Measurements from ENCODE around the gene PLCXD3.
"Not testable (repeated sequence)": the region's sequence is repeated elsewhere in the genome, so short reads cannot be mapped to it uniquely, and the experiment has no call there.

The PLCXD3 gene, protein sequence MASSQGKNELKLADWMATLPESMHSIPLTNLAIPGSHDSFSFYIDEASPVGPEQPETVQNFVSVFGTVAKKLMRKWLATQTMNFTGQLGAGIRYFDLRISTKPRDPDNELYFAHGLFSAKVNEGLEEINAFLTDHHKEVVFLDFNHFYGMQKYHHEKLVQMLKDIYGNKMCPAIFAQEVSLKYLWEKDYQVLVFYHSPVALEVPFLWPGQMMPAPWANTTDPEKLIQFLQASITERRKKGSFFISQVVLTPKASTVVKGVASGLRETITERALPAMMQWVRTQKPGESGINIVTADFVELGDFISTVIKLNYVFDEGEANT

DNA sequence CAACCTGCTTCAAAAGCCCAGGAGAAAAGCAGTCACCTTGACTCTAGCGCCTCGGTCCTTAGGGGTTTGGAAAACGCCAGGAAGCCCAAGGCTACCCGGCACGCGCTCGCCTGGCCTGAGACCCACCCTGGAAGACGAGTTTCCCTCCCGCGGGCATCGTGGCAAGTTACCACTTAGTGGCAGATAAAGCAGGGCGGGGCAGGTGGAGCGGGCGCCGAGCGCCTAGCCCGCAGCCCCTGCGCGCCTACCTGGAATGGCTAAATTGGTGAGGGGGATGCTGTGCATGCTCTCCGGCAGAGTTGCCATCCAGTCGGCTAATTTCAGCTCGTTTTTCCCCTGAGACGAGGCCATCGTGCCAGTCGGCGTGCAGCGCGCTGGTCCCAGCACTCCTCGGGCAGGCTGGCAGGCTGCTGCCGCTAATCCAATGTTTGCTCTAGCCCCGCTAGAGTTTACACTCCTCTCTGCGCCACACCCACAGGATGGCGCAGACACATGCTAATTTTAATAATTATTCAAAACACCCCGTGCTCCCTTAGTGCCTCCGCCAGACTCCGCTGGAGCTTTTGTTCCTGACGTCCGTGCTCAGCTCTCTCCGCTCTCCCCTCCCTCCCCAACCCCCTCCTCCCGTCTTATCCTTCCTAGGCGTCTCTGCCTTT lies at the start of gene PLCXD3:
Gene PLCXD3, minus strand, starts transcription at position 426 of the 656 bp plus-strand sequence. Its CDS starts 75 bp downstream, at position 351.
- DNase-seq, result no peak

DNA sequence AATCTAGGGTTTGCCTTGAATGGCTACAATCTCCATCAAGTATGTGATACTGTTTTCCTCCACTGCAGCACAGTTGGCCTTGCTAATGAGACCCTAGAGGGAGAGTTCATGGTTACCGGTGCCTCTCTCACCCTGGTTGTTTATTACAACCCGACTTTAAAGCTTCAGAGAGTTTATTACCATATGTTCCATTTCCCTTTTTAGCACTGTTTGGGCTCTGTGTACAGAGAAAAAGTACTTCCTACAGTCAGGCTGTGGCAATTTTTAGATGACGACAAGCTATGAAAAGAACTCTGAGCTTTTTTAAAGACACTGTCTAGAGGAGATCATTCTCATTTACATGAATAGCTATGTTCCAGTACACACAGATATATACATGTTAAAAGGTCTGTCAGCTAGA lies 48.8 kb upstream of the PLCXD3 start:
- DNase-seq, result no peak

DNA sequence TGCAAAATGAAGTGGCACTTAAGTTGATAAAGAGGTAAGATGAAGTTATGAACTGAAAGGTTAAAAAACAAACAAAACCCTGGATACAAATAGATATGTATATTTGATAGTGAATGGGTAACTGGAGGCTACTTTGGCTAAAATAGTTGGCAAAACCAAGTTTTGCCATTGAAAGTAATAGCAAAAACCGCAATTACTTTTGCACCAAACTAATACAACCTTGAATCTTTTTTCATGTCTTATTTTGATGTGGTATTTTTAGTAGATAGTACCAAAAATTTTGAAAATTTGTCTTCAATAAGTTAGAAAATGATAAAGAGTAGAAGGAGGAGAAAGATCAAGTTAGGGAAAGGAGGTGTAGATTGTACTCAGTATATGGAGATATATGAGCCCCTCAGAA lies 47.9 kb upstream of the PLCXD3 start:
- DNase-seq, result no peak

DNA sequence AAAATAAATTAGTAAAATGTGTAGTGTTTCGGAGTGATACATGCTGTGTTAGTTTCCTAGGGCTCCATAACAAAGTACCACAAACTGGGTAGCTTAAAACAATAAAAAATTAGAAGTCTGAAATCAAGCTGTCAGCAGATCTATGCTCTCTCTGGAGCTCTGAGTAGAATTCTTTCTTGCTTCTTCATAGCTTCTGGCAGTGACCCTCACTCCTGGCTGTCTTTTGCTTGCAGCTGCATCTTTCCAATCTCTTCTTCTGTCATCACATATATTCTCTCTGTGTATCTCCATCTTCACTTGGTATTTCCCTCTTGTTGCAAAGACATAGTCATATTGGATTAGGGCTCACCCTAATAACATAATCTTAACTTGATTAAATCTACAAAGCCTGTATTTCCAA lies 37.6 kb upstream of the PLCXD3 start:
- no peak for DNase-seq

DNA sequence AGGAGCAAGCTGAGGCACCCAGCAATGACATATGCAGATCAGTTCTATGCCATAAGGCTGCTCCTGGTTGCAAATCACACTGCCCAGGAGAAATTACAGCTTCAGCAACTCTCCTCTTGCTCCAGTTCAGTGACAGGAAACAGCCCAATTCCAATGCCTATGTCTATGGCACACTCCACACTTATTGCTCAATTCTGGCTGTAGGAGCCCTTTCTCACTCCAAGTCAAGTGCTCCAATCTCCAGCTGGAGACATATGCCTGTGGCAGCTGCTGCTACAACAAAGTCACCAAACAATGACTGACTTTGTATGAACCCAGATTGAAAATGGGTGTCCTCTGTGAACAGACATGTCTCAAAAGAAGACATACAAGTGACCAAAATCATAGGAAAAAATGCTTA lies 31.8 kb upstream of the PLCXD3 start:
- no peak for DNase-seq

DNA sequence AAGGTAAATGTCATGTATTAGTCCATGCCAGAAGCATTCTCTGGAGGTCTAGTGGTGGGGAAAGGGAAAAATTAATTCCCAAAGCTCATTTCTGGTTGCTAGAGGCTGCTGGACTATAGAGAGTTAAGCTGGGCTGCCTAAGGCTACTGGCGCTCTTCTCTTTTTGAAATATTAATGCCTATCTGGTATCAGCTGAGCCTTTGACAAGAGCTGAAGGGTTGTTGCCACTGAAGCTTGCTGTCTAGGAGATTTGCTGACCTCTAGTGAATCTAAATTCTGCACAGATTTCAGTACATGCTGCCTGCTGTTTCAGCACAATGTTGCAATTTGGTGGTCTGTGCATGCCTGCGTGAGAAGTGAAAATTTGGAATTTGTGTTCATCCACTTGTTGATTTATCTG lies 29.1 kb upstream of the PLCXD3 start:
- no peak for DNase-seq

DNA sequence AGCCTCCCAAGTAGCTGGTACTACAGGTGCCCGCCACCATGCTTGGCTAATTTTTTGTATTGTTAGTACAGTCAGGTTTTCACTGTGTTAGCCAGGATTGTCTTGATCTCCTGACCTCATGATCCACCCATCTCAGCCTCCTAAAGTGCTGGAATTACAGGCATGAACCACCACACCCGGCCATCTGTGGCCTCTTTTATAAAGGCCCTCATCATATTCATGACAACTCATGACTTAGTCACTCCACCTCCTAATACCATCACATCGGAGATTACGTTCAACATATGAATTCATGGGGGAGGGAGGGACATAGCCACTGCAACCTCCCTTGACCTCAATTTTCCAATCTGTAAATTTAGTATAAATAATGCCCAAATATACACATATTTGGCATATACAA lies 27.2 kb upstream of the PLCXD3 start:
- DNase-seq, result no peak

DNA sequence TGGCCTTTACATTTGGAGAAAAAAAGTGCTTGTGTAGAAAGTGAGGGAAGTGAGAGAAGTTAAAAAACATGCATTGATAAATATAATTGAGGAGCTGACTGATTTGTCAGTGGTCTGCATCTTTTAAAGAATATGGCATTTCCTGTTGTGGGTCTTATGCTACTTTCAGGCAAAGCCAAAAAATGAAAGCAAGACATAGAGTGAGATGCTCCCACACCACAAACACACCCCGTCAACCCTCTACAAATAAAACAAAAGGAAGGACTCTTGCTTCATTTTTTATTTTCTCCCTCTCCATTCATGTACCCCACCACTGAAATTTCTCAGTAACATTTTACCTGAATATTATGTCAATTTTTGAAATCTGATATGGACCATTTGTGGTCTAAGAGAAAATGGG lies 22.1 kb upstream of the PLCXD3 start:
- DNase-seq, result no peak

DNA sequence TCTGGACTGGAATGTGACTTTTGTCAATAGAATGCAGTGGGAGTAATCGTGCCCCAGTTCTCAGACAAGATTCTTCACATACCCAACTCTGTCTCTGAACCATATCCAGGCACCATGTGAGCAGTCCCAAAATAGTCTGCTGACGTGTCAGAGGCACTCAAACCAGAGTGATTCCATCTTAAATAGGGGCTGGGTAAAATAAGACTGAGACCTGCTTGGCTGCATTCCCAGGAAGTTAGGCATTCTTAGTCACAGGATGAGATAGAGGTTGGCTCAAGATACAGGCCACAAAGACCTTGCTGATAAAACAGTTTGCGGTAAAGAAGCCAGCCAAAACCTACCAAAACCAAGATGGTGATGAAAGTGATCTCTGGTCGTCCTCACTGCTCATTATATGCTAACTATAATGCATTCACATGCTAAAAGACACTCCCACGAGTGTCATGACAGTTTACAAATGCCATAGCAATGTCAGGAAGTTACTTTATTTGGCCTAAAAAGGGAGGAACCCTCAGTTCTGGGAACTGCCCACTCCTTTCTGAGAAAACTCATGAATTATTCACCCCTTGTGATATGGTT lies 16.9 kb upstream of the PLCXD3 start:
- no peak for DNase-seq

DNA sequence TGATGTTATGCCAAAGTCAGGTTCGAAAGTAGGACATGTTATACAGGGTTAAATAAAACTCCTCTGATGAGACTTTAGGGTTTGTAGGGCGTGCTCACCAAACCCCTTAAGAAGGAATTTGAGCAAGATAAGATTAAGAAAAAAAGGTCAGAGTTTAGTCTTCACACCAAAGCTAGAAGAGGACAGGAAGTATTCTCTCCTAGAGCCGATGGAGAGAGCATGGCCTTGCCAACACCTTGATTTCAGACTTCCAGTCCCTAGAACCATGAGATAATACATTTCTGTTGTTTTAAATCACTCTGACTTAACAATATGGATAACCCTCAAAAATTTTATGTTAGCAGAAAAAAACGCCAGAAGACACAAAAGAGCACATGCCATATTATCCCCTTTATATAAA lies 16.3 kb upstream of the PLCXD3 start:
- no peak for DNase-seq

DNA sequence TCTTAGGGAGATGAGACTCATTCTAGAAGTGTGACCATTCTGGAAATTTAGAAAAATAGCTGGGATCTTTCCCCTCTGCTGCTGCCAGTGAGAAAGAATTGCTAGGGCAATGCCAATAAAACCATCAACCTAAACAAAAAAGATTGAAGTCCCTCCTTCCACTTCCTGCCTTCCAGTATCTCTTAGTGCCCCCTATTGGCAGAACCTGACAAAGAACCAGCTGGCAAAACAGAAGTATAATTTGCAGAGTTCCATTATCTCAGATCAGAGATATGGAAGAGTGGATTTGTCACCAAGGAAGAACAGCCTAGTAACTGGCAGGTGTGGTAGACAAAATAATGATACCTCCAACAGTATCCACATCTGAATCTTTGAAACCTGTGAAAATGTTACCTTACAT lies 13.8 kb upstream of the PLCXD3 start:
- no peak for DNase-seq

DNA sequence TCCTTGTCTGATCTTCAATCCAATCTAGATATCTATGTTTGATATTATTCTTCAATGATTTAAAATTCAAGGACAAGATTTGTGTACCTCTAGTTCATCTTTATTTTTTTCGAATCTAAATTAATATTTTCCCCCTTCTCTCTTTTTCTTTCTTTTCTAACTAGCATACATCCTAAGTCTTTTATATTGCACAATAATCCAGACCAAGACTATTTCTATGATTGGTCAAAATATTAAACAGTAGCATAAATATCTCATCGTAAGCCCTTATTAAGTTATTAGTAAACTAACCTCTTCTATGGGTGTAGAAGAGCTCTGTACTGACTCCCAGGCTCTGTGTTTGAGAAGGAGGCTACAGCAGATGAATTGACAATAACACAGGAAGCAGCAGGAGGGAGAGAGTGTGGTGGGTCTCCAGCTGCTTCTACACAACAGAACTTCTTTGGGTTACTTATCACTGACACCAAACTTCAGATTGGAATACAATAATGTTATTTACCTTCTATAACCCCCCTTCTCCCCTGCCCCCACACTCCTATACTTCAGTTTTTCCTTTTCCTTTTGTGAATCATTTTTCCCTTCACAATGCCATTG lies 11.9 kb upstream of the PLCXD3 start:
- no peak for DNase-seq

DNA sequence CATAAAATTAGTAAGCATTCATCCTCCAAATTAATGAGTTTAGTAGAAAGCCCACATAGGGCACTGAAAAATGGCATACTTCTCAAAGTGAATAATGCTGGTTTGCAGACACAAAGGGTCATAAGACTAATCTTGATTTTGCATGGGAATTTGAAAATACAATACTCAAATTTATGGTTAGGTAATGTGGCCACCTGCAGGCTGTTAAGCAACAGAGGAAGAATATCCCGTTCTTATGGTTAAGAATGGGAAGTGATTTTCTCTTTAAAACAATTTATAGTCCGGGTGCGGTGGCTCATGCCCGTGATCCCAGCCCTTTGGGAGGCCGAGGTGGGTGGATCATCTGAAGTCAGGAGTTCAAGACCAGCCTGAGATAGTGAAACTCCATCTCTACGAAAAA lies 9.4 kb upstream of the PLCXD3 start:
- no peak for DNase-seq

DNA sequence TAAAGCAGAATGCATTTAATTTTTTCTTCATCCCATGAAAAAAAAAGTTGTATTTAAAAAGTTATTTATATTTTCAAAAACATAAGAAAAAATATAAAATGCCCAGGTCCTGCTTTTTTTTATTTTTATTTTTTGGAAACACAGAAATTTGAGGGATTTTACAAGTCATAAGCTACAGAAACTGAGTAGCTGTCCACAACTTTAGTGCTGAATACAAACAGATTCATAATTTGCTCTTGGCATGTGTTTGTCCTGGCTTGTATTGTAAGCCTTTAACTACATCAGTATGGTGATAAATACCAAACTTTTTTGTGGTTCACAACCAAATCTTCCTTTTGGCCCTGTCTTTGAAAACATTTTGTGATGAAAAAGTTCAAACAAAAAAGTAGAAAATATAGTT lies 7.5 kb upstream of the PLCXD3 start:
- no peak for DNase-seq

DNA sequence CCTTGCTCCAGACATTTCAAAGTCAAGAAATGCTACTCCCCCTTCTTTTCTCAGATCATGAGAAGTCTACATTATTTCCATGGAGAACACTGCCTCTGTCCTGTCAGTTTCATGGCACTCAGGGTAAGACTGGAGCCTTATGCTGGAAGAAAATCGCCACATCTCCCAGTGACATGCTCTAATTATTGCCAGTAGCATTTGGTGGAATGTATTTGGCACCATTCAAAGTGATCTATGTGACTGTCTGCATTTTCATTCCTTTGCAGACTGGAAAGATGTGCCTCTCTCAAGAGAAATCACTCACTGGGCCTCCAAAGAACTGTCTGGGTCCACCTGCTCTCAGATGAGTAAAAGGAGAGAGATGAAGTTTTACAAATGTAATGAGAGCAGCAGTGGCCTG lies 840 bp upstream of the PLCXD3 start:
- no peak for DNase-seq

DNA sequence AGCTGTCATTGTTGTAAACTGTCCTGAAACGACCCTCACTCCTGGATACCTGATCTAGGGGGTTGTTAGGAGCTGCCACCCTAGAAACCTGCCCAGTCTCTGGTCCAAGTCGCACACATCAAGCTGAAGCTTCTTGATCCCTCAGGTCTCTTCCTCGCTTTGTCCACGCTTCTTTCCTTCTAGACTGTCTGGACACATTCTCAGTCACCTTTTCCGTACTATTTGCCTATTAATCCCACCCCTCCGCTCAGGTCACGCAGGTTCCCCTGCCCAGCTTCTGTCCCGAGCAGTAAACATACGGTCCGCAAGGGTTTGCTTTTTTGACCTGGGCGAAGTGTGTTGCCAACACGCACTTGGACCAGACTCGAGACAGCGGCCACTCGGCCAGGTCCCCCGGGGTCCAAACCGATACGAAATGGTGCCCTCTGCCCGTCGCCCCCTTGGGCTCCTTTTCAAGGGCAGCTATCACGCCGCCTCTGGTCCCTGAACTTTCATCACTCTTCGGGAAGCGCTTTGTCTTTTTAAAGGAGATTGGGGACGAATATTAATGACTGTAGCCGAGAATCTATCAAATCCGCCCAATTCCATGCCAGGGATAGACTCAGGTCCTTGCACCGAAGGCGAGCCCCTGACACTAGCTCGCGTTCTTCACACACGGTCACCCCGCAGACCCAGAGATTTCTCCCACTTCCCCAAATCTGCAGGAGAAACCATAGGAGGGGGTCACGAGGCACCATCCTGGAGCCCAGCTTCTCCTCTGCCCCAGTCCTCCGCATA lies 814 bp downstream of the PLCXD3 start:
- DNase-seq, result no peak

DNA sequence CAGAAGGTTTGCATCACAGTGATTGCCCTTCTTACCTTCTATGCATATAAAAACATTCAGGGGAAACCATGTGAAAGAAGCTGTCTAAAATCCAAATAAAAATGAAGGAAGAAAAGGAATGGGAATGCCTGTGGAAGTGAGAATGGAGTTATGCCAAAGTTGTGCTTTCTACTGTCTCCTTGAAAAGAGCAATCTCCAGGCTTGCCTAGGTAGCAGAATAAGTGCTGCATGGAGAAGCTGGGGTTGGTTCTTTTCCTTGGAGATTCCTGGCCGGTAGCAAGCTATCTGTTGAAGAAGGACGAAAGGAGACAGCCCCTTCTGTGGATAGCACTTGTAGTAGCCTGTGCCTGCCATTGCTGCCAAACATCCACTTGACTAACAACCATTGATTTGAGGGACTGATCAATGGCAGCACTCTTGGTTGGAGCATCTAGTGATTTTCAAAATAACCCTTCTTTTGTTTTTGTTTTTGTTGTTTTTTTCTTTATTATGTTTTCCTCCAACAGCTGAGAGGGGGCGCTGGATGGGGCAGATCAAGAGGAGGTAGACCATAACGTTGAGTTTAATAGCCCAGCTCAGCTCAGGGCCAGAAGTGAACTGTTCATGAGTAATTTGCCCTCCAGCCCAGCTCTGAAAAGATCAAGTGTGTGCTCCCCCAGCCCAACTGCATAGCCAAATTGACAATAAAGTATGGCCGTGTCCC lies 1.6 kb downstream of the PLCXD3 start:
- DNase-seq, result no peak

DNA sequence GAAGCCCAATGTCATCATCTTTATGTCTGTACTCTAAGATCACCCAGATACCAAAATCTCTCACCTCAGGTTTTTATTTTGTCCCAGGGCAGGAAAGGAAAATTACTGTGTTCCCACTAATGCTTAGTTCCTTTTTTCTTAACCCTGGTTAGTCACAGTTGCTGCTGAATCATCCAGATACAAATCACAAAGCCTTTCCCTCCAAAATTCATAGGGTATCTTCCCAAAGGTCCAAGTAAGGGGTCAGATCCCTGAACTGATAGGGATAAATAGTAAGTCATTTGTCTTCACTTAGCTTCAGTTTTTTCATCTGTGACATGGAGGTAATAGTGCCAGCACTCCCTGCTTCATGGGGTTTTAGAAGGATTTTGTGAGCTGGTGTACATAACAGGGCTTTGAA lies 2.2 kb downstream of the PLCXD3 start:
- DNase-seq, result no peak

DNA sequence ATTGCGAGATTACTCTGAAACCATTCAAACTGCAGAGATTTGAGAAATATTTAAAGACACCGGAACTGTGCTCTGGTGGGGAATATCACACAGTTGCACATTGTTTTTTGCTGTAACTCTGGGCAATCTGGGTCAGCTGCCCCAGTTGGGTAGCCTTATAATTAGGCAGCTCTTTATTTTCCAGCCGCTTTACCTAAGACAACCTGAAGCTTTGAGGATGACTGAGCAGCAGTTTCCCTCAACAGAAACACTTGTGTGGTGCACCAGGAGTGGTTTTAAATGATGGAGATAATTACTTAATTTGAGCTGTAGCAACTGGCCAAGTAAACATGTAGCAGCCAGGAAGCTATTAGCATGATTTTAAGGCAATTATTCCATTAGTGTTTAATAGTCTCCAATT lies 2.9 kb downstream of the PLCXD3 start:
- no peak for DNase-seq

DNA sequence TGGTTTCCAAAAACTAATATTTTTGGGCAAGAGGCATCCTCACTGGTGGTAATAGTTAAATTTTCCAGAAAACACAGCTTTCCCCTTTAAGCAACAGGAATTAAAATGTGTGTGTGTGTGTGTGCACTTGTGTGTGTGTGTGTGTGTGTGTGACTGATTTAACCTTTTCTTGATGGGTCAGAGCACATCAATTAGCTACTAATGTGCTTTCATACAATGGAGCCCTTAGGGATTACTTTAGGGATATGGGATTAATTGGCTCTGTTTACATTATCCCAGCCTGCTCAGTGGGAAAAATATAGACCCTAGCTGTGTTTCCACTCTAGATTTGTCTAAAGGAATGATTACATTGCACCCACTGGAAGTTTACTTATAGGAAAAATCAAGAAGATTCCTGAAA lies 6.5 kb downstream of the PLCXD3 start:
- DNase-seq, result no peak

DNA sequence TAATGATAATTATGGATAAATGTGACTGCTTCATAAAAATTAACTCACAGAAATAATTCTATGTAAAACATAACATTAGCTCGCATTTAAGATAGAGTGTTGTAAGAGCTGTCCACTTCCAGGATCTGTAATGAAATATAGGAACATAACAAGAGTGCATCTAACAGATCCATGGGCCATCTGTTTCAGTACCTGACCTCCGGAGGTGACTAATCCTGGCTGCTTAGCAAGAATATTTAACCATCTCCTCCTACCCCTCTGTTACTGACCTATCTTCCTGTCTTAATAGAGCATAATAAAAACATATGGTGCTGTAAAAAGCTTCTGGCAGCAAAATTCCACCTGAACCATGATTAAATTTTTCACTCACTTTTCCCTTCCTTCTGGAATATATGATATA lies 7.1 kb downstream of the PLCXD3 start:
- DNase-seq, result no peak

DNA sequence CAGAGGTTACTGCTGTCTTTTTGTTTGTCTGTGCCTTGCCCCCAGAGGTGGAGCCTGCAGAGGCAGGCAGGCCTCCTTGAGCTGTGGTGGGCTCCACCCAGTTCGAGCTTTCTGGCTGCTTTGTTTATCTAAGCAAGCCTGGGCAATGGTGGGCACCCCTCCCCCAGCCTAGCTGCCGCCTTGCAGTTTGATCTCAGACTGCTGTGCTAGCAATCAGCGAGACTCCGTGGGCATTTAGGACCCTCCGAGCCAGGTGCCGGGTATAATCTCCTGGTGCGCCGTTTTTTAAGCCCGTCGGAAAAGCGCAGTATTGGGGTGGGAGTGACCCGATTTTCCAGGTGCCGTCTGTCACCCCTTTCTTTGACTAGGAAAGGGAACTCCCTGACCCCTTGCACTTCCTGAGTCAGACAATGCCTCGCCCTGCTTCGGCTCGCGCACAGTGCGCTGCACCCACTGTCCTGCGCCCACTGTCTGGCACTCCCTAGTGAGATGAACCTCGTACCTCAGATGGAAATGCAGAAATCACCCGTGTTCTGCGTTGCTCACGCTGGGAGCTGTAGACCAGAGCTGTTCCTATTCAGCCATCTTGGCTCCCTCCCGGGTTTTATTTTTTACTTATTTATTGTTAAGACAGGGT lies 16.8 kb downstream of the PLCXD3 start:
- not testable (repeated sequence) for DNase-seq

All from activated CD4-positive, alpha-beta T cell treated with anti-CD3 and anti-CD28 coated beads for 1 hour (primary cell).